Tibial nerve (tissue), 4 donors: ENCODE data around the gene SYTL3.

Experiments
- EP300 ChIP-seq, 2 donors: sonication (generic); formaldehyde crosslinking; IDR thresholded peaks; one replicate each; pipeline ENCODE4 v1.6.1; 2017; ENCODE audit warnings: antibody characterized with exemption in 2 of 2, mild to moderate bottlenecking in 1 of 2
- POLR2A ChIP-seq, 2 donors: fragments of 450-650 bp; IDR thresholded peaks; one replicate each; pipeline ENCODE4 v1.6.1; 2017; ENCODE audit warnings: antibody characterized with exemption in 2 of 2, mild to moderate bottlenecking in 2 of 2, moderate library complexity in 2 of 2
- TF ChIP-seq, protein P1 (sequence below), 5 experiments: fragments of 200-600 bp in 3 of 5; fragments of 450-650 bp in 2 of 5; sonication (generic) in 3 of 5; IDR thresholded peaks; one replicate each; pipeline ENCODE4 v1.5.1; 2016 to 2019; ENCODE audit warnings: antibody characterized with exemption in 5 of 5, mild to moderate bottlenecking in 3 of 5, moderate library complexity in 2 of 5

DNA sequence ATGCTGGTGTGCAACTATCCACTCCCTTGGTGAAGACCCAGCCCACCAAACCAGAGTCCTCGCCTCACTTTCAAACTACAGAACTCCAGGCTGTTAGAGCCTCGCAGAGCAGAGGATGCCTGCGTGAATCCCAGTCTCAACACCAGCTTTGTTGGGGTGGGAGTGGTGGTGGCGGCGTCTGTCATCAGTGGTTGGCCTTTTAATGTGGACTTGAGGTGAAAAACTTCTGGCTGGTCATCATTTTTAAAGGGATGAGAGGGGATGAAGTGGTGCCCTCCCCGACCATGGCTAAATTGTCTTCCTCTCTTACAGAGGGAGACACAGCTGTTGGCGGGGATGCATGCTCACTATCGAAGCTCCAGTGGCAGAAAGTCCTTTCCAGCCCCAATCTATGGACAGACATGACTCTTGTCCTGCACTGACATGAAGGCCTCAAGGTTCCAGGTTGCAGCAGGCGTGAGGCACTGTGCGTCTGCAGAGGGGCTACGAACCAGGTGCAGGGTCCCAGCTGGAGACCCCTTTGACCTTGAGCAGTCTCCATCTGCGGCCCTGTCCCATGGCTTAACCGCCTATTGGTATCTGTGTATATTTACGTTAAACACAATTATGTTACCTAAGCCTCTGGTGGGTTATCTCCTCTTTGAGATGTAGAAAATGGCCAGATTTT is 114.5 kb downstream of the SYTL3 start:
- TF ChIP-seq, protein P1, sequence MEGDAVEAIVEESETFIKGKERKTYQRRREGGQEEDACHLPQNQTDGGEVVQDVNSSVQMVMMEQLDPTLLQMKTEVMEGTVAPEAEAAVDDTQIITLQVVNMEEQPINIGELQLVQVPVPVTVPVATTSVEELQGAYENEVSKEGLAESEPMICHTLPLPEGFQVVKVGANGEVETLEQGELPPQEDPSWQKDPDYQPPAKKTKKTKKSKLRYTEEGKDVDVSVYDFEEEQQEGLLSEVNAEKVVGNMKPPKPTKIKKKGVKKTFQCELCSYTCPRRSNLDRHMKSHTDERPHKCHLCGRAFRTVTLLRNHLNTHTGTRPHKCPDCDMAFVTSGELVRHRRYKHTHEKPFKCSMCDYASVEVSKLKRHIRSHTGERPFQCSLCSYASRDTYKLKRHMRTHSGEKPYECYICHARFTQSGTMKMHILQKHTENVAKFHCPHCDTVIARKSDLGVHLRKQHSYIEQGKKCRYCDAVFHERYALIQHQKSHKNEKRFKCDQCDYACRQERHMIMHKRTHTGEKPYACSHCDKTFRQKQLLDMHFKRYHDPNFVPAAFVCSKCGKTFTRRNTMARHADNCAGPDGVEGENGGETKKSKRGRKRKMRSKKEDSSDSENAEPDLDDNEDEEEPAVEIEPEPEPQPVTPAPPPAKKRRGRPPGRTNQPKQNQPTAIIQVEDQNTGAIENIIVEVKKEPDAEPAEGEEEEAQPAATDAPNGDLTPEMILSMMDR (IDR thresholded peaks at IDR 0.05) = no peak
- TF ChIP-seq EP300 (IDR thresholded peaks at IDR 0.05) = no peak
- TF ChIP-seq POLR2A (IDR thresholded peaks at IDR 0.05) = no peak
